Mesenchymal stem cell (in vitro differentiated cells and primary cell): Measurements from ENCODE around the gene RNU2-63P.

Experiments
- DNase-seq: peaks from one replicate; pipeline ENCODE4 v3.0.0-alpha.2; 2013
- H2AFZ ChIP-seq: one replicate; pipeline ENCODE4 v1.6.1; 2013; ENCODE audit warnings: low read depth, mild to moderate bottlenecking, control low read depth, inconsistent platforms, low read length, moderate library complexity
- H2AK5ac ChIP-seq: 2 replicates; pipeline ENCODE4 v1.6.1; 2013; ENCODE audit warnings: low read length, moderate library complexity, mild to moderate bottlenecking, inconsistent platforms; ENCODE audit not compliant: severe bottlenecking
- H2BK120ac ChIP-seq: one replicate; pipeline ENCODE4 v1.6.1; 2013; ENCODE audit warnings: low read depth, mild to moderate bottlenecking, inconsistent platforms, low read length, moderate library complexity
- H2BK12ac ChIP-seq, 2 experiments: one replicate each; pipeline ENCODE4 v1.6.1; 2013; ENCODE audit warnings: inconsistent platforms in 2 of 2, low read length in 2 of 2, mild to moderate bottlenecking in 2 of 2, moderate library complexity in 2 of 2, control low read depth in 1 of 2
- H2BK15ac ChIP-seq: one replicate; pipeline ENCODE4 v1.6.1; 2013; ENCODE audit warnings: mild to moderate bottlenecking, low read depth, inconsistent platforms; ENCODE audit not compliant: poor library complexity, severe bottlenecking
- H2BK5ac ChIP-seq: 2 replicates; pipeline ENCODE4 v1.6.1; 2013; ENCODE audit warnings: low read depth, mild to moderate bottlenecking, low read length, control low read depth, inconsistent platforms; ENCODE audit not compliant: poor library complexity, severe bottlenecking
- H3K14ac ChIP-seq, 2 experiments: one replicate each; pipeline ENCODE4 v1.6.1; 2013; ENCODE audit warnings: inconsistent platforms in 2 of 2, low read length in 2 of 2, control low read depth in 1 of 2, mild to moderate bottlenecking in 1 of 2, moderate library complexity in 1 of 2
- H3K18ac ChIP-seq, 2 experiments: one replicate each; pipeline ENCODE4 v1.6.1; 2013; ENCODE audit warnings: inconsistent platforms in 2 of 2, low read length in 2 of 2, control low read depth in 1 of 2, low read depth in 1 of 2, mild to moderate bottlenecking in 1 of 2
- H3K23ac ChIP-seq, 2 experiments: one replicate each; pipeline ENCODE4 v1.6.1; 2013; ENCODE audit warnings: inconsistent platforms in 2 of 2, low read length in 2 of 2, mild to moderate bottlenecking in 2 of 2, moderate library complexity in 2 of 2, control low read depth in 1 of 2
- H3K27ac ChIP-seq: 2 replicates; pipeline ENCODE4 v1.5.1; 2013; ENCODE audit warnings: mild to moderate bottlenecking, moderate library complexity, low read length, control low read depth, inconsistent platforms; ENCODE audit not compliant: poor library complexity, severe bottlenecking
- H3K27me3 ChIP-seq, 2 experiments: 2 replicates each; pipeline versions ENCODE4 v1.6.1 to v1.7.0; 2013; ENCODE audit warnings: low read length in 2 of 2, mild to moderate bottlenecking in 2 of 2, moderate library complexity in 2 of 2, control low read depth in 1 of 2, inconsistent platforms in 1 of 2; ENCODE audit not compliant: control insufficient read depth in 1 of 2, insufficient read depth in 1 of 2
- H3K36me3 ChIP-seq, 2 experiments: 2 replicates each; pipeline versions ENCODE4 v1.6.1 to v1.7.0; 2013; ENCODE audit warnings: low read length in 2 of 2, control low read depth in 1 of 2, inconsistent platforms in 1 of 2, low read depth in 1 of 2, mild to moderate bottlenecking in 1 of 2; ENCODE audit not compliant: insufficient read depth in 2 of 2, control insufficient read depth in 1 of 2
- H3K4ac ChIP-seq, 2 experiments: one replicate each; pipeline ENCODE4 v1.6.1; 2013; ENCODE audit warnings: inconsistent platforms in 2 of 2, low read length in 2 of 2, mild to moderate bottlenecking in 2 of 2, moderate library complexity in 2 of 2, control low read depth in 1 of 2, low read depth in 1 of 2
- H3K4me1 ChIP-seq: 2 replicates; pipeline ENCODE4 v1.6.1; 2013; ENCODE audit warnings: low read depth, low read length, control low read depth; ENCODE audit not compliant: control insufficient read depth, insufficient read depth
- H3K4me2 ChIP-seq: 2 replicates; pipeline ENCODE4 v1.6.1; 2013; ENCODE audit warnings: low read length, mild to moderate bottlenecking, inconsistent platforms; ENCODE audit not compliant: poor library complexity, severe bottlenecking
- H3K4me3 ChIP-seq, 2 experiments: 2 replicates each; pipeline versions ENCODE4 v1.5.1 to v1.7.0; 2013; ENCODE audit warnings: low read length in 2 of 2, mild to moderate bottlenecking in 2 of 2, control low read depth in 1 of 2, low read depth in 1 of 2; ENCODE audit not compliant: insufficient read depth in 1 of 2
- H3K79me1 ChIP-seq: replicated peaks from 2 replicates; pipeline ENCODE4 v1.6.1; 2013; ENCODE audit warnings: mild to moderate bottlenecking, control low read depth, low read length, inconsistent platforms; ENCODE audit not compliant: poor library complexity, severe bottlenecking
- H3K9ac ChIP-seq: 2 replicates; pipeline ENCODE4 v1.7.0; 2013; ENCODE audit warnings: mild to moderate bottlenecking, low read length, moderate library complexity
- H3K9me3 ChIP-seq: 2 replicates; pipeline ENCODE4 v1.7.0; 2013; ENCODE audit warnings: mild to moderate bottlenecking, low read length; ENCODE audit not compliant: control insufficient read depth
- H4K8ac ChIP-seq: one replicate; pipeline ENCODE4 v1.6.1; 2013; ENCODE audit warnings: inconsistent platforms, mild to moderate bottlenecking, low read length, moderate library complexity
- H4K91ac ChIP-seq: one replicate; pipeline ENCODE4 v1.6.1; 2013; ENCODE audit warnings: mild to moderate bottlenecking, low read length, inconsistent platforms
- WGBS: methylation state at CpG from one replicate; pipeline ENCODE4 v1.1.7; 2013; ENCODE audit warnings: mixed read lengths; 5-methylcytosine and 5-hydroxymethylcytosine counted together

The RNU2-63P gene

GRCh38 chr2:88011011-88011410 is 5.3 kb downstream of the RNU2-63P start:
- H3K9ac ChIP-seq = no peak overlapping the region
- no peaks in the 10 kb centered on the region for H3K9me3 ChIP-seq
- no peak overlapping the region for H2BK120ac ChIP-seq
- no peak overlapping the region for H2AFZ ChIP-seq
- no peaks in the 10 kb centered on the region for H3K27me3 ChIP-seq
- no peak overlapping the region for H4K8ac ChIP-seq
- no peak overlapping the region for H3K4ac ChIP-seq
- no peak for DNase-seq
- no peak overlapping the region for H2BK12ac ChIP-seq
- no peaks in the 10 kb centered on the region for H3K36me3 ChIP-seq
- no peak overlapping the region for H4K91ac ChIP-seq
- no peaks in the 10 kb centered on the region for H3K79me1 ChIP-seq
- H3K14ac ChIP-seq = no peak overlapping the region
- H3K27ac ChIP-seq = no peak overlapping the region
- no peak overlapping the region for H2AK5ac ChIP-seq
- no peak overlapping the region for H3K18ac ChIP-seq
- H3K4me1 ChIP-seq = no peaks in the 10 kb centered on the region
- WGBS = no CpG with 5 or more reads among the region's 1 CpG
- H3K4me2 ChIP-seq = no peak overlapping the region
- H2BK5ac ChIP-seq = no peak overlapping the region
- H3K4me3 ChIP-seq = no peak overlapping the region
- no peak overlapping the region for H2BK15ac ChIP-seq
- H3K23ac ChIP-seq = no peak overlapping the region

- Histone ChIP-seq H3K27me3 (no peaks in the 10 kb centered on the region), H2BK120ac (no peak overlapping the region)
- no peak for DNase-seq
Observed at GRCh38 chr2:88010136-88010535, 6.2 kb downstream of the RNU2-63P start.

GRCh38 chr2:88006912-88007439 is 9.4 kb downstream of the RNU2-63P start:
- no peaks in the 10 kb centered on the region for H3K9me3 ChIP-seq
- H3K27ac ChIP-seq = no peak overlapping the region

More at GRCh38 chr2:88010136-88010535, 6.2 kb downstream of the RNU2-63P start:
- Histone ChIP-seq H2AFZ (no peak overlapping the region), H2BK12ac (no peak overlapping the region), H4K91ac (no peak overlapping the region), H3K23ac (no peak overlapping the region), H3K79me1 (no peaks in the 10 kb centered on the region), H3K4me2 (no peak overlapping the region), H2BK5ac (no peak overlapping the region), H3K9me3 (no peaks in the 10 kb centered on the region), H3K9ac (no peak overlapping the region), H3K4ac (no peak overlapping the region), H3K4me1 (no peaks in the 10 kb centered on the region), H3K18ac (no peak overlapping the region), H2BK15ac (no peak overlapping the region), H3K14ac (no peak overlapping the region), H4K8ac (no peak overlapping the region), H3K4me3 (no peak overlapping the region), H3K27ac (no peak overlapping the region), H3K36me3 (no peaks in the 10 kb centered on the region), H2AK5ac (no peak overlapping the region)
- 83% methylated on average over 1 of the region's 1 CpG for WGBS

DNA sequence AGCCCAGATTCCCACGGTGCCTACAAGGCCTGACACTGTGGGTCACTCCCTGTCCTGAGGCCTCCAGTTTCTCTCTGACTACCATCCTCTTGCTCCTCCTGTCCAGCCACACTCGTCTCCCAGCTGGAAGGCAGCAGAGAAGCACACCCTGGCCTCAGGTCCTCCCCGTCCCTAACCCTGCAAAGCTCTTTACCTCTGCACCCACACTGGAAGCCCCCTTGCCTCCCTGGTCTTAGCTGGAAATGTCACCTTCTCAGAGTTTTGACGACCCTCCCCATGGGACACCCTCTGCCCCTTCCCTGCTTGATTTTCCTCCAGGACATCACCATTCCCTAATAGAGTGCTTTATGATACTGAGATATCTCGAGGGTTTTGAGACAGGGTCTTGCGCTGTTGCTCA is 10.6 kb downstream of the RNU2-63P start:
- H3K23ac ChIP-seq = peak overlapping the region in 1 of 2 experiments; percentile 93
- no peak overlapping the region for H3K4me2 ChIP-seq

More at GRCh38 chr2:88006912-88007439, 9.4 kb downstream of the RNU2-63P start:
- Histone ChIP-seq H3K79me1 (no peaks in the 10 kb centered on the region), H2BK12ac (no peak overlapping the region), H2BK120ac (no peak overlapping the region), H3K36me3 (no peaks in the 10 kb centered on the region), H3K4ac (no peak overlapping the region), H3K18ac (no peak overlapping the region), H2BK5ac (no peak overlapping the region), H3K14ac (no peak overlapping the region), H3K9ac (no peak overlapping the region), H2BK15ac (no peak overlapping the region), H4K8ac (no peak overlapping the region), H3K4me1 (peaks cover 6% of the 10 kb centered on the region), H2AK5ac (no peak overlapping the region), H3K23ac (no peak overlapping the region), H2AFZ (no peak overlapping the region), H3K4me2 (no peak overlapping the region), H3K27me3 (no peaks in the 10 kb centered on the region), H3K4me3 (no peak overlapping the region), H4K91ac (no peak overlapping the region)
- no peak for DNase-seq
- 85% methylated on average over 13 of the region's 16 CpGs for WGBS

More for the DNA sequence above, 10.6 kb downstream of the RNU2-63P start:
- H2AK5ac ChIP-seq = no peak overlapping the region
- no peak overlapping the region for H3K4me3 ChIP-seq
- no peaks in the 10 kb centered on the region for H3K79me1 ChIP-seq
- no peak for DNase-seq
- H3K27ac ChIP-seq = no peak overlapping the region
- H3K18ac ChIP-seq = no peak overlapping the region
- no peak overlapping the region for H2BK15ac ChIP-seq
- H2AFZ ChIP-seq = no peak overlapping the region
- no peak overlapping the region for H2BK5ac ChIP-seq
- no peak overlapping the region for H4K91ac ChIP-seq
- no peak overlapping the region for H3K14ac ChIP-seq
- H3K27me3 ChIP-seq = no peaks in the 10 kb centered on the region
- WGBS = 90% methylated on average over 6 of the region's 6 CpGs
- H3K9ac ChIP-seq = no peak overlapping the region
- H3K9me3 ChIP-seq = no peaks in the 10 kb centered on the region
- no peaks in the 10 kb centered on the region for H3K36me3 ChIP-seq
- H4K8ac ChIP-seq = no peak overlapping the region
- no peak overlapping the region for H2BK12ac ChIP-seq
- H2BK120ac ChIP-seq = no peak overlapping the region
- no peak overlapping the region for H3K4ac ChIP-seq
- H3K4me1 ChIP-seq = peaks cover 6% of the 10 kb centered on the region
